WI38 (cell line): ENCODE results near the gene POU6F1.
A peak's percentile ranks its signal among the peaks of the same experiment; 100 is the strongest.
"Not testable (repeated sequence)": the region's sequence is repeated elsewhere in the genome, so short reads cannot be mapped to it uniquely, and the experiment has no call there.

Experiments
- H3K4me3 ChIP-seq: 2 replicates; pipeline ENCODE4 v1.5.1; 2011; ENCODE audit warnings: low read depth, mild to moderate bottlenecking, control low read depth, low read length
- TF ChIP-seq, protein P1 (sequence below): IDR thresholded peaks from 2 replicates; pipeline ENCODE4 v1.5.1; 2012; ENCODE audit warnings: low read depth, mild to moderate bottlenecking, control low read depth, low read length

The POU6F1 gene

DNA sequence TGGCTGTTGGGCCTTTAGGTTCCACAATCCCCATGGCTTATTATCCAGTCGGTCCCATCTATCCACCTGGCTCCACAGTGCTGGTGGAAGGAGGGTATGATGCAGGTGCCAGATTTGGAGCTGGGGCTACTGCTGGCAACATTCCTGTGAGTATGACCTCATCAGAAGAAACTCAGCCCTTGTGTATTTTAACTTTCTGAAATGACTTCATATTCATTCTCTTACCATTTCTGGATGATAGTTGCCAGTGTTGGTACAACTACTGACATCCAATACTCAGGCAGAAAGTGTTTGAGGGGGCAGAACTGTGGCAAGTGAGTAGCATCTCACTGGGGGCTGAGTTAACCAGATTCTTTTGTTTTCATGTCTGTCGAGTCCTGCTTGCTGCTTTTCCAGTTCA, 23.1 kb upstream of the POU6F1 start:
- no peak overlapping the region for H3K4me3 ChIP-seq
- TF ChIP-seq, protein P1, sequence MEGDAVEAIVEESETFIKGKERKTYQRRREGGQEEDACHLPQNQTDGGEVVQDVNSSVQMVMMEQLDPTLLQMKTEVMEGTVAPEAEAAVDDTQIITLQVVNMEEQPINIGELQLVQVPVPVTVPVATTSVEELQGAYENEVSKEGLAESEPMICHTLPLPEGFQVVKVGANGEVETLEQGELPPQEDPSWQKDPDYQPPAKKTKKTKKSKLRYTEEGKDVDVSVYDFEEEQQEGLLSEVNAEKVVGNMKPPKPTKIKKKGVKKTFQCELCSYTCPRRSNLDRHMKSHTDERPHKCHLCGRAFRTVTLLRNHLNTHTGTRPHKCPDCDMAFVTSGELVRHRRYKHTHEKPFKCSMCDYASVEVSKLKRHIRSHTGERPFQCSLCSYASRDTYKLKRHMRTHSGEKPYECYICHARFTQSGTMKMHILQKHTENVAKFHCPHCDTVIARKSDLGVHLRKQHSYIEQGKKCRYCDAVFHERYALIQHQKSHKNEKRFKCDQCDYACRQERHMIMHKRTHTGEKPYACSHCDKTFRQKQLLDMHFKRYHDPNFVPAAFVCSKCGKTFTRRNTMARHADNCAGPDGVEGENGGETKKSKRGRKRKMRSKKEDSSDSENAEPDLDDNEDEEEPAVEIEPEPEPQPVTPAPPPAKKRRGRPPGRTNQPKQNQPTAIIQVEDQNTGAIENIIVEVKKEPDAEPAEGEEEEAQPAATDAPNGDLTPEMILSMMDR: no peak

DNA sequence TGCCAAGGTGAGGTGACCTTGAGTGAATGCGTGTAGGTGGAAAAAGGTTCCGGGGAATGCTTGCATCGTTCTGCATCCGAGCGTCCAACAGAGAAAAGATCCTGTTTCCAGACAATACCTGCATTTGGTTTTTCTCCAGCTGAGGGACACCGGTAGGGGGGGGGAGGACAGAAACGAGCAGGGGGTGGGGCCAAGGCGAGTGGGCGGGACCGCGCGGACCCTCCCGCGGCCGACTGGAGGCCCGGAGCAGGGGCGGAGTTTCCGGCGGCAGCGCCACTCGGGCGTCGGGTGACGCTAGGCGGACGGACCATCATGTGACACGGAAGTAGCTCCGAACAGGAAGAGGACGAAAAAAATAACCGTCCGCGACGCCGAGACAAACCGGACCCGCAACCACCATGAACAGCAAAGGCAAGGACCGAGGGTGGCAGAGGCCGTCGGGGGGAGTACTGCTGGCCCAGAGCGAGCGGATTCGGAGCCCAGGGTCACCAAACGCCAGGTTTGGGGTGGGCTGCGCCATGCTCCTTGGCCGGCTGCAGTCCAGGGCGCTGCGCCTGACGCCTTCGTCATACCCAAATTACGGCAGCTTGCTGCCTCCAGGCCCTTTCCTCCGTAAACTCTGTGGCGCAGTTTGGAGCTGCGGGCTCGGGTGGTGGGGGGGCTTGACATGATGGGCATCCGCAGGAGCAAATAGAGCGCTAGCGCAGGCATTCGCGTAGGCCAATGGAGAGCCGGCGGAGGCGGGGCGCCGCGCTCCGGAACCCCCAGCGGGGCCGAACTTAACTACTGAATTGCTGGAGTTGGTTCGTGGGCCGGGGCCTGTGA, 20.9 kb upstream of the POU6F1 start, which contains the start of gene DAZAP2:
Gene DAZAP2, plus strand, starts transcription at position 317 of the 825 bp plus-strand sequence. Its CDS starts 82 bp downstream, at position 399.
- peak within 1 kb of the TSS; percentile 99 for H3K4me3 ChIP-seq
- TF ChIP-seq, protein P1: peak; percentile 19; the same call in 1 of the 2 replicates

DNA sequence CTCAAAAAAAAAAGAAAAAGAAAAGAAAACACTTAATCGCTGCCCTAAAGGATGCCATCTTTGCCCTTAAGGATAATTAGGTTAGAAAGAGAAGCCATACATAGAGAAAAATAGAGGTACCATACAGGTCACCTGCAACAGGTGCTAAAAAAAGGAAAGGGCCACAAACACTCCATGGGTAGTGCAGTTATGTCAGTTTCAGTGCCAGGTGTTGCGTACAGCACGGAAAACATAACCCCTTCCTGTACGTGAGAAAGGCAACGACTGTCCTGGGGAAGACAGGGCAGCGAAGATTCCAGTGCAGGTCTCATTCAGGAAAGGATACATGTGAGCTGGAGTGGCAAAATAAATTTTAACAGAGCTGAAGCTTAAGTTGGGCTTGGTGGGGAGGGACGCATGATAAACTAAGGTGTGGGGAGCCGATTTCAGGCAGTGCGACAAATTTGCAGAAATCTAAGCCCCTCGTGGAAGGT, 20.2 kb upstream of the POU6F1 start:
- TF ChIP-seq, protein P1: no peak
- peak overlapping the region; percentile 99 for H3K4me3 ChIP-seq

DNA sequence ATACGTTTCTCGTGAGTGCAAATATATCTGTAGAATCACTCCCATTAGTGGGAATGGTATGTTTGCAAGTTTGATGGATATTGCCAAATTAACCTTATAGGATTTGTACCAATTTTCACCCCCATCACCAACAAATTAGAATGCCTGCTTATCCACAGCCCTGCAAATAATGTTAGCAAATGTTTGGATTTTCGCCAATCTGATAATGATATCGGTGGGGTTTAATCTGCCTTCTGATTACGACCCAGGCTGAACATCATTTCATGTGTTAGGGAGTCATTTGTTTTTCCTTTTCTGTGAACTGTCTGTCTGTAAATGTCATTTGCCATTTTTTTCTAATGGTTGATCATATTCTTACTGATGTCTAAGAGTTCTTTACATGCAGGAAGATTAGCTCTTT, 16.7 kb upstream of the POU6F1 start:
- TF ChIP-seq, protein P1: no peak
- H3K4me3 ChIP-seq: no peak overlapping the region

DNA sequence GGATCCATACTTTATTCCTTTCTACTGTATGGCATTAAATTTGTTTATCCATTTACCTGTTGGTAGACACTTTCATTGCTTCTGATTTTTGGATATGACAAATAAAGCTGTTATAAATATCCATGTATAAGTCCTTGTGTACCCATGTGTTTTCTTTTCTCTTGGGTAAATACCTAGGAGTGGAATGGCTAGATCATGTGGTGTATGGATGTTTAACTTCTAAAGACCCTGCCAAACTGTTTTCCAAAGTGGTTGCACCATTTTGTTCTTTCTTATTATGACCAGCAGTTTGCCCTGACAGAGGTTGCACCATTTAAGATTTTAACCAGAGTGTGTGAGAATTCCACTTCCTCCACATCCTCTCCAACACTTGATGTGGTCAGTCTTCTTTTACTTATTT, 14.8 kb upstream of the POU6F1 start:
- TF ChIP-seq, protein P1: no peak

DNA sequence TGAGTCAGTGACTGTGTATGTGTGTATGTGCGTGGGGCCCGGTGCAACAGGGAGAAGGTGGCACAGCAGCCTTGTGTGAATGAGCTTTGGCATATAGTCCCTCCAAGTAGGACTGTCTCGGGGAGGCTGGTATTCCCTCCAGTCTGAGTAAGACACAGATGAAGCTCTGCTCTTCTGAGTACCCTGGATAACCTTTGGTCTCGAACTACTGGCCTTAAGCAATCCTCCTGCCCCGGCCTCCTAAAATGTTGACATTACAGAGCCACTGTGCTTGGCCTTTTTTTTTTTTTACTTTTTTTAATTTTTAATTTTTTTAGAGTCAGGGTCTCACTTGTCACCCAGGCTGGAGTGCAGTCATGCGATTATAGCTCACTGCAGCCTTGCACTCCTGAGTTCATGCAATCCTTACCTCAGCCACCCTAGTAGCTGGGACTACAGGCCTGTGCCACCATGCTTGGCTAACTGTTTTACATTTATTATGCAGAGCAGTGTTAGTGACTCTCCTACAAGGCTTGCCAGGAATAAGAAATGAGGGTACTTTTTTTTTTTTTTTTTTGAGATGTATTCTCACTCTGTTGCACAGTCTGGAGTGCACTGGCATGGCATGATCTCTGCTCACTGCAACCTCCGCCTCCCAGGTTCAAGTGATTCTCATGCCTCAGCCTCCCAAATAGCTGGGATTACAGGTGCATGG, 11.4 kb upstream of the POU6F1 start:
- TF ChIP-seq, protein P1: no peak
- no peak overlapping the region for H3K4me3 ChIP-seq

More for the DNA sequence above, 14.8 kb upstream of the POU6F1 start:
- no peak overlapping the region for H3K4me3 ChIP-seq

DNA sequence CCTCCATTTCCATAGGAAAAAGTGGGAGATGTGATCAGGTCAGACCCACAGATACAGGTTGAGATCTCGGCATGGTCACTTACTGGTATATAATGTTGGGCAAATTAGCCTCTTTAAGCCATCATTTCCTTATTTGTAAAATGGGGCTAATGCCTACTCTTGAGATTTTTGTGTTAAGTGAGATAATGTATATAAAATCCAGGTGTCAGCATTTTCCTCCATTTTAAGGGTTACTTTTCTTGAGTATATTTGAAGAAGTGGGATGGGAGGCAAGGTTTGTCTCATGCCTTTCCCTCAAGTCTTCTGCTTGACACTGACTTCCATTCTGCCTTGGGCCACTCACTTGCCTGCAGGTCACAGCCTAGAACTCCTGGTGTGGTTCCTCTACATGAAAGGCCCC, 10.1 kb upstream of the POU6F1 start:
- TF ChIP-seq, protein P1: no peak
- no peak overlapping the region for H3K4me3 ChIP-seq

DNA sequence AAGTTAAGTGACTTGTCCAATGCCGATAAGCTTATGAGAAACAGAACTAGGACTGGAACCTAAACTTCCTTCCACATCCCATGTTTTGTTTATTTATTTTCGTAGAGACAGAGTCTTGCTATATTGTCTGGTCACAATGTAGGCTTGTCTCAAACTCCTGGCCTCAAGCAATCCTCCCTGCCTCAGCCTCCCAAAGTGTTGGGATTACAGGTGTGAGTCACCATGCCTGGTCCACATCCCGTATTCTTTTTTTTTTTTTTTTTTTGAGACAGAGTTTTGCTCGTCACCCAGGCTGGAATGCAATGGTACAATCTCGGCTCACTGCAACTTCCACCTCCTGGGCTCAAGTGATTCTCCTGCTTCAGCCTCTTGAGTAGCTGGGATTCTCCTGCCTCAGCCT, 9.2 kb upstream of the POU6F1 start:
- H3K4me3 ChIP-seq: not testable (repeated sequence)
